Measurements from ENCODE around the gene RHOV.

The RHOV gene

GRCh38 chr15:40845036-40845435 is 29.0 kb downstream of the RHOV start:
- DNase-seq (ENCODE audit: low read depth) = no peak

GRCh38 chr15:40844696-40845030 is 29.4 kb downstream of the RHOV start:
- DNase-seq (ENCODE audit: low read depth) = peak; percentile 4

- DNase-seq (ENCODE audit: low read depth) = peak; percentile 17
These were observed 29.9 kb downstream of the RHOV start, which contains the start of gene SPINT1 for GRCh38 chr15:40843885-40844695. TSS of gene SPINT1 (plus strand) at chr15:40844048. CDS start at chr15:40844555, 507 bp downstream.

- no peak for DNase-seq (ENCODE audit: low read depth)
These were observed 30.7 kb downstream of the RHOV start for GRCh38 chr15:40843261-40843884.

- no peak for DNase-seq (ENCODE audit: low read depth)
These were observed 32.3 kb downstream of the RHOV start for GRCh38 chr15:40841741-40842140.

- DNase-seq (ENCODE audit: low read depth) = no peak
These were observed 35.3 kb downstream of the RHOV start for GRCh38 chr15:40838756-40839155.

GRCh38 chr15:40836020-40836419 is 38.0 kb downstream of the RHOV start:
- no peak for DNase-seq (ENCODE audit: low read depth)

GRCh38 chr15:40832903-40833302 is 41.1 kb downstream of the RHOV start:
- DNase-seq (ENCODE audit: low read depth) = no peak

GRCh38 chr15:40831861-40832260 is 42.2 kb downstream of the RHOV start:
- DNase-seq (ENCODE audit: low read depth) = no peak

- DNase-seq (ENCODE audit: low read depth) = no peak
These were observed 43.1 kb downstream of the RHOV start for GRCh38 chr15:40830884-40831283.

GRCh38 chr15:40829115-40829514 is 44.9 kb downstream of the RHOV start:
- no peak for DNase-seq (ENCODE audit: low read depth)

GRCh38 chr15:40828447-40829036 is 45.5 kb downstream of the RHOV start, which contains the start of gene PPP1R14D:
TSS of gene PPP1R14D (minus strand) at chr15:40828708. CDS start at chr15:40828641, 67 bp downstream.
- no peak for DNase-seq (ENCODE audit: low read depth)

GRCh38 chr15:40826423-40827075 is 47.5 kb downstream of the RHOV start:
- no peak for DNase-seq (ENCODE audit: low read depth)

- no peak for DNase-seq (ENCODE audit: low read depth)
These were observed 48.2 kb downstream of the RHOV start for GRCh38 chr15:40825661-40826422.

GRCh38 chr15:40823572-40824343 is 50.3 kb downstream of the RHOV start:
- DNase-seq (ENCODE audit: low read depth) = no peak
